Fibroblast of the conjunctiva (primary cell): ENCODE measurements around the gene MGAT5.

Source experiments
- DNase-seq: peaks from one replicate; pipeline ENCODE4 v3.0.0-alpha.2; 2010; ENCODE audit warnings: low read depth

The MGAT5 gene

GRCh38 chr2:134304394-134305108, 50.7 kb downstream of the MGAT5 start:
- no peak for DNase-seq

GRCh38 chr2:134305109-134305491, 51.2 kb downstream of the MGAT5 start:
- DNase-seq = no peak

GRCh38 chr2:134306521-134306920, 52.6 kb downstream of the MGAT5 start:
- DNase-seq = no peak

GRCh38 chr2:134307334-134307733, 53.5 kb downstream of the MGAT5 start:
- DNase-seq = no peak

DNA sequence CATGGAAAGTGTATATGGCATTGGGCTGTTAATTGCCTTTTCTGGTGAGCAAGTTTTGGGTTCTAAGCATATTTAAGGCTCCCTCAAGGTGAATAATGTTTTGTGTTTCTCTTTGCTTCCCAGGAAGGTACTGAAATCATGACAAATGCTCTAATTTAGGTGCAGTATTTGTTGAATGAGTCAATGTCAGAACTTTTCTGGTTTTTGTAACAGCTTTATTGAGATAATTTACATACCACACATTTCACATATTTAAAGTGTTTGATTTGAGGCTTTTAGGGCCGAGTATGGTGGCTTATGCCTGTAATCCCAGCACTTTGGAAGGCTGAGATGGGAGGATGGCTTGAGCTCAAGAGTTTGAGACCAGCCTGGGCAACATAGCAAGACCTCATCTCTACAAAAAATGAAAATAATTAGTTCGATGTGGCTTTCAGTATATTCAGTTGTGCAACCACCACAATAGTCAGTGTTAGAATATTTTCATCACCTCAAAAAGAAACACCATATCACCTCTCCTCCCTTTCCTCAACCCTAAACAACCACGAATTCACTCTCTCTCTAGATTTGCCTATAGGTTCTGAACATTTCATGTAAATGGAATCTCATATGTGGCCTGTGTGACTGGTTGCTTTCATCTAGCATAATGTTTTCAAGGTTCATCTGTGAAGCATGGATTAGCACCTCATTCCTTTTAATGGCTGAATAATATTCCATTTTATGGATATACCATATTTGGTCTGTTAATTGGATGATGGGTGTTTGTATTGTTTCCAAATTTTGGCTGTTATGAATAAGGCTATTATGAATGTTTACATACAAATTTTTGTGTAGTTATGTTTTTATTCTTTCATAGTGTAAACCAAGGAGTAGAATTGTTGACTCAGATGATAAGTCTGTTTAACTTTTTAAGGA, 54.9 kb downstream of the MGAT5 start:
- DNase-seq = no peak

- DNase-seq = no peak
Measured at GRCh38 chr2:134310107-134311079, 56.5 kb downstream of the MGAT5 start.

GRCh38 chr2:134312482-134312881, 58.6 kb downstream of the MGAT5 start:
- DNase-seq = no peak

DNA sequence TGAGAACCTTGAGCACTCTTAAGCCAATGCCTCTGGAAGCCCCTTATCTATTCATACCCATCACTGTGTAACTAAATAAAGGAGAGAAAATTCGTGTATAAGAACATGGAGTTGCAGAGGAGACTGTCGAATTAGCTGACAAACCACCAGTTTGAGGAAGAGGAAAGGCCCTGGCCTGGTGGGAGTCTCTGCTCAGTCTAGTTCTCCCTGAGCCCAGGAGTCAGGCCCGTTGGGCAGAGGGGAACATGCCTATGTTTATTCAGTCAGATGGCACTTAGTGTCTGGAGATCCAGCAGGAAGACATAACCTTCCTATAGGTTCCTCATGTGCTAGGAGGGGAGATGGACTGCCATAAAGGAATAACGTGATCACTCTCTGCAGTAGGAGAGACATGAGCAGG, 60.3 kb downstream of the MGAT5 start:
- no peak for DNase-seq

GRCh38 chr2:134314681-134315368, 61.0 kb downstream of the MGAT5 start:
- DNase-seq = no peak

- no peak for DNase-seq
Measured at GRCh38 chr2:134315471-134315870, 61.6 kb downstream of the MGAT5 start.

DNA sequence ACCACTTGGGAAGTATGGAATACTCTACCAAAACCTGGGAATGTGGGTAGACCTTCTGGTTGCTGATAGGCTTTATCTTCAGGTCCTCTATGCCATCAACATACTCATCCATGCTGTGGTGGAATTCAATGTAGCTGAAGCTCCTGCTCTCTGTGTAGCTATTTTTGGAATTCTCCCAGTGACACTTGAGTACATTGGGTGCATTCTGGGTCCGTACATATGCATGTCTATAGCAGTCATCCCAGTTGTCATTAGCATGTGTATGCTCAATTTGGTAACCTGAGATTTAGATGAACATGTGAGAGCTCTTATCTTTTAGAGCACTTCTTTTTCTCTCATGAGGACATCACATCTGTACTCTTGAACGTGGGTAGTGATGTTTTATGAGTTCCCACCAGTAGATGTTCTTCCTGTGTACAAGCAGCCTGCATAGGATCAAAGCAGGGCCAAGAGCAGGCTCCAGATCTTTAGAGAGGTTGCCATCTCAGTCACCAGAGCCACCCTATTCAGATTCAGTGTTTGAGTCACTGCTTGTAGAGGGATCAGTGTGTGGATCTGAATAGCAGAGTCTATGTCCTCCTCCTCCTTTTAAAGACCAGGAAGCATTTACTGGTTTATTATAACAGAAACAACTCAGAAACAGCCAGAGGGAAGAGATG, 65.9 kb downstream of the MGAT5 start:
- DNase-seq = no peak

- DNase-seq = no peak
Measured at GRCh38 chr2:134320930-134321329, 67.1 kb downstream of the MGAT5 start.

GRCh38 chr2:134323777-134324176, 69.9 kb downstream of the MGAT5 start:
- DNase-seq = no peak

GRCh38 chr2:134324430-134324829, 70.6 kb downstream of the MGAT5 start:
- no peak for DNase-seq

DNA sequence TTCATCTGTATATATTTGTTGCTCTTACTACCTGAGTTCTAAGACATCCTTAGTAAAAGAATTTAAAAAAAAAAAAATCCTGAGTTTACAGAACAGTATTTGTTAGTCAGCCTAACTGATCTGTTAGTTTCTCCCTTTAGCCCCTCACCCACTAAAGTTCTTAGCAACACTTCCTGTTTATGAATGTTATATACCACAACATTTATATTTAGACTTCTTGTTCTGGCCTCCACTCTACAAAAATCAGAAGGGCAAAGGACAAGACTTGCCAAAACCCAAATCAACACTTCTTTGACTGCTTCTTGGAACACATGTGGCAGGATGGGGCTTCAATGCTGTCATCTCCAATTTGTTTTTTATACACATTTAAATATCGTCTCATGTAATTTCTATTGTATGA, 71.1 kb downstream of the MGAT5 start:
- DNase-seq = no peak

DNA sequence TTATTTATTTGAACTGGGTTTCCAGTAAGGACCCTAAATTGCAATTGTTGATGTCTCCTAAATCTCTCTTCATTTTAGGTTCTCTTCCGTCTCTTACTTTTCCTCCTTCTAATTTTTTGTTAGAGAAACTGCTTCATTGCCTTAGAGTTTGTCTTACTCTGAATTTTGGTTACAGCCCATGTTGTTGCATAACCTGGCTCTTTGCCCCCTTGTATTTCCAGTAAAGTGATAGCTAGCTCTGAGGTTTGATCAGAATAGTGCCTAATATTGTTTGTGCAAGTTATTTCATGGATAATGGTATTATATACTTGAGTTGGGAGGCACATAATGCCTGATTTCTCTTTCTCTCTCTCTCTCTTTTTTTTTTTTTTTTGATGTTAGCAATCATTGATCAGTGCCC, 71.8 kb downstream of the MGAT5 start:
- DNase-seq = no peak

GRCh38 chr2:134327367-134327766, 73.5 kb downstream of the MGAT5 start:
- DNase-seq = peak; percentile 29

- DNase-seq = no peak
Measured at GRCh38 chr2:134331081-134331480, 77.2 kb downstream of the MGAT5 start.

GRCh38 chr2:134333646-134334189, 79.8 kb downstream of the MGAT5 start:
- DNase-seq = no peak

DNA sequence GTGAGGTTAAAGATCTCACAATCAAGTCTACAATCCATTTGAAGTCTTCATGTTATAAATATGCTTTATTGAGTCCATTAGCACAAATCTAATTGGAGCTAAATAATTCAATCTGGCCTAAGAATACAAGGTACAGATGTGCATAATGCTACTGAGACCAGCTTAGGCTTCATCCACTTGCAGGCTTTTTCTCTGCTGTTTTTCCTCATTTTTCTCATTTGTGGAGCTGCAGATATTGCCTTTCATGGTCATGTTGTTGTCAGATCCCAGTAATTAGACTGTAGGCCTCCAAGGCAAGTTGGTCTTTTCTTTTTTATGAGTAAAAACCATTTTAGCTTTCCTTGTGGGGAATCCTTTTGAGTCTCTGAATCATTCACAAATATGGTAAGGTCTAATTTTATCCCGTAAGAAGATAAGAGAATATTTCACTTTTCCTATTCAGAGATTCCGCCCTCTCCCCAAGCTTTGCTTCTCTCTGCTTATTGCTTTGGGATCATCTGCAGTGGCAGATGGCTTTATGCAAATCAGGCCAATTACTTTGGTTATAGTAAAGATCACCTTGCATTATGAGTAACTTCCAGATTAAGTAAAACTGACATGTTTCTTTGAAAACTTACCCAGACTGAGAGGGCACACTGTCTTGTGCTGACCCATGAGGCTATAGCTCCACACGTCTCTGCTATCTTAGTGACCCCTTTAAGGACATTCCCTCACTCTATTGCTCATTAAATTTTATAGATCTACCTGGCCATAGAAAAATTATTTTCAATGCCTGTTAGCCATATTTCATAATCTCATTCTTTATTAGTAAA, 80.9 kb downstream of the MGAT5 start:
- no peak for DNase-seq
